Esophagus squamous epithelium (tissue), 5 donors: Measurements from ENCODE around the gene LRRC56. TPM values are rescaled to one million over a fixed set of nuclear protein-coding genes. Genes with fewer than 3 reads are reported as not detected.
A peak's percentile ranks its signal among the peaks of the same experiment; 100 is the strongest.

ENCODE experiments used
- DNase-seq: peaks from one replicate; lab custom pipeline; 2025; lab: John Stamatoyannopoulos, UW
- H3K27ac ChIP-seq, 4 donors: fragments of 200-600 bp; sonication (generic); one replicate each; pipeline ENCODE4 v1.5.1; 2016 to 2019; ENCODE audit warnings: mild to moderate bottlenecking in 1 of 4
- H3K27me3 ChIP-seq, 4 donors: fragments of 200-600 bp; sonication (generic); 1 replicate in 3 of 4; 2 replicates in 1 of 4; pipeline versions ENCODE4 v1.5.1 to v1.6.0; 2017 to 2021; ENCODE audit warnings: antibody characterized with exemption in 1 of 4
- H3K36me3 ChIP-seq, 3 donors: fragments of 200-600 bp; sonication (generic); one replicate each; pipeline ENCODE4 v1.5.1; 2016 to 2019
- H3K4me1 ChIP-seq, 3 donors: fragments of 200-600 bp; sonication (generic); one replicate each; pipeline ENCODE4 v1.5.1; 2017 to 2019
- H3K4me3 ChIP-seq, 4 donors: fragments of 200-600 bp; sonication (generic); 1 replicate in 3 of 4; 2 replicates in 1 of 4; pipeline ENCODE4 v1.5.1; 2016 to 2019; ENCODE audit warnings: mild to moderate bottlenecking in 2 of 4, moderate library complexity in 1 of 4
- H3K9me3 ChIP-seq, 3 donors: fragments of 200-600 bp; sonication (generic); one replicate each; pipeline ENCODE4 v1.5.1; 2016 to 2019
- POLR2A ChIP-seq, 4 donors: fragments of 450-650 bp; IDR thresholded peaks; one replicate each; pipeline ENCODE4 v1.6.1; 2017; ENCODE audit warnings: antibody characterized with exemption in 4 of 4, mild to moderate bottlenecking in 4 of 4, moderate library complexity in 3 of 4
- WGBS, 2 donors: methylation state at CpG; one replicate each; pipeline ENCODE4 v1.1.5; 2018; 5-methylcytosine and 5-hydroxymethylcytosine counted together
- intact Hi-C: fragments of 100-400 bp; cut with DNase I; formaldehyde crosslinking; loops from one replicate; pipeline ENCODE4 v1.15.0; 2022
- total RNA-seq, 4 donors: library from RNA; depleted of rRNA; stranded (reverse); fragments of >200 nt; gene quantifications; one replicate each; pipeline ENCODE4 v1.1.0, GENCODE V29; 2016
- TF ChIP-seq, protein P1 (sequence below), 6 experiments: fragments of 450-650 bp in 4 of 6; fragments of 200-600 bp in 2 of 6; sonication (generic) in 2 of 6; IDR thresholded peaks; one replicate each; pipeline ENCODE4 v1.5.1; 2016 to 2019; ENCODE audit warnings: antibody characterized with exemption in 6 of 6, mild to moderate bottlenecking in 4 of 6, moderate library complexity in 4 of 6
- donor health status: DM: yes; HTN: yes; CAD: no.

Gene LRRC56
- total RNA-seq, 4 donors from 2014 or later, result 0.35 to 2.3 (median 1.2) TPM

DNA sequence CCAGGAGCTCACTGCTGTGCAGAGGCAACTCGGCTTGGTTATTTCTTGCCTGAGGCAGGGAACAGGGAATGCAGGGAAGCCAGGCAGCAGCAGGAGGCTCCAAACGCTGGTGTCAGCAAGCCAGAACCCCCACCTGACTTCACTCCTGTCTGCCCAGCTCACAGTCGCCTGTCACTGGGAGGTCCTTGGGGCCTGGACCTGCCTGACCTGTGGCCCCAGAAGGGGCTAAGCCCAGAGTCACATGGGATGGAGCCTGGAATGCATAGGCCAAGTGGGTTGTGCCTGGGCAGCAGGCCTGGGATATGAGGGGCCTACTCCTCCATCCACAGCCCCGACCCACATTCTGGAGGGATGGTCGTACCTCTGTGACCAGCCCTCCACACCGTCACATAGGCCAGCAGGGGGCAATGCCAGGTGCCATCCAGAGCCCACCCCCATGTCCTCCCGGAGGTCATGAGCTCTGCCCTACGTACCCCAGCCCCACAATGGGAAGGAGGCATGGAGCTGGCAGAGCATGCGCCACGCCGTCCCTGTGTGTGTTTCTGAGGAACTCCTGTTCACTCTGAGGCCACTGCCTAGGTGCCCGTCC, 28.7 kb downstream of the LRRC56 start:
- peak overlapping the region in 1 of 4 donors; percentile 67 for H3K4me3 ChIP-seq
- DNase-seq, result no peak
- peaks cover 19 to 81% (median 24%) of the 10 kb centered on the region in 3 donors for H3K4me1 ChIP-seq
- intact Hi-C loops, result loop anchor here (5.0 kb wide), 1 partner anchor 51 kb away; the partner anchor contains the start of gene IRF7
- no peaks in the 10 kb centered on the region for H3K27me3 ChIP-seq
- no peaks in the 10 kb centered on the region for H3K9me3 ChIP-seq
- peaks cover 0 to 22% (median 0%) of the 10 kb centered on the region in 3 donors for H3K36me3 ChIP-seq
- no peak for TF ChIP-seq POLR2A (IDR thresholded peaks at IDR 0.05)
- TF ChIP-seq, protein P1, sequence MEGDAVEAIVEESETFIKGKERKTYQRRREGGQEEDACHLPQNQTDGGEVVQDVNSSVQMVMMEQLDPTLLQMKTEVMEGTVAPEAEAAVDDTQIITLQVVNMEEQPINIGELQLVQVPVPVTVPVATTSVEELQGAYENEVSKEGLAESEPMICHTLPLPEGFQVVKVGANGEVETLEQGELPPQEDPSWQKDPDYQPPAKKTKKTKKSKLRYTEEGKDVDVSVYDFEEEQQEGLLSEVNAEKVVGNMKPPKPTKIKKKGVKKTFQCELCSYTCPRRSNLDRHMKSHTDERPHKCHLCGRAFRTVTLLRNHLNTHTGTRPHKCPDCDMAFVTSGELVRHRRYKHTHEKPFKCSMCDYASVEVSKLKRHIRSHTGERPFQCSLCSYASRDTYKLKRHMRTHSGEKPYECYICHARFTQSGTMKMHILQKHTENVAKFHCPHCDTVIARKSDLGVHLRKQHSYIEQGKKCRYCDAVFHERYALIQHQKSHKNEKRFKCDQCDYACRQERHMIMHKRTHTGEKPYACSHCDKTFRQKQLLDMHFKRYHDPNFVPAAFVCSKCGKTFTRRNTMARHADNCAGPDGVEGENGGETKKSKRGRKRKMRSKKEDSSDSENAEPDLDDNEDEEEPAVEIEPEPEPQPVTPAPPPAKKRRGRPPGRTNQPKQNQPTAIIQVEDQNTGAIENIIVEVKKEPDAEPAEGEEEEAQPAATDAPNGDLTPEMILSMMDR (IDR thresholded peaks at IDR 0.05), result no peak
- peak overlapping the region in 3 of 4 donors; percentile 14 to 96 (median 88) for H3K27ac ChIP-seq
- WGBS, 2 donors, result 65 to 72% methylated on average over 4 to 6 of the region's 12 CpGs

DNA sequence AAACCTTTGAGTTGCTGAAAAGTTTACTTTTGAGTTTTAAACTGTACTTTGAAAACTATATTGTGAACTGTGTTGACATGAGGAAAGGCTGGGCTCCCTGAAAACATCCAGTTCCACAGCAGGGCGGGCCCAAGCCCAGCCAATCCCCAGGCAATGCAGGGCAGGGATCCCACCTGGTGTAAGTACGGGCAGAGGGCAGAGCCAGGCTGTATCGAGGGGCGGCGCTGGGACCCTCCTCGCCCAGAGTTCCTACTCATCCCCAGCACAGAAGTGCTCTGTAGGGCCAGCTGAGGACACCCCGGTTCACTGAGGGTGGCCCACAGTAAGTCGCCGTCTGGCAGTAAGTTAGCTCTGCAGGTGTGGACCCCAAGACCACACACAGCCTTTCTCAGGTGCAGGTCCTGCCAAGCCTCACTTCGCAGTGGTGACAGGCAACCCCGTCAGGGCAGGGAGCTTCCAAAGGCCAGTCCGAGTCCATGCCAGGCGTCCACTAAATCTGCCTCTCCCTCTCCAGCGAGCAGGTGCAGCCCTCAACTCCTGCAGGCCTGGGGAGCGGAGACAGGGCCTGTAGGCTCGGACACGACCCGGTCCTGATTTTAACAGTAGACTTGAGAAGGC, 29.8 kb downstream of the LRRC56 start:
- DNase-seq, result no peak
- Histone ChIP-seq H3K4me1 (peaks cover 11 to 70% (median 16%) of the 10 kb centered on the region in 3 donors), H3K27me3 (no peaks in the 10 kb centered on the region), H3K36me3 (peaks cover 0 to 20% (median 0%) of the 10 kb centered on the region in 3 donors), H3K9me3 (no peaks in the 10 kb centered on the region), H3K4me3 (peak overlapping the region; percentile 65 to 90 (median 66)), H3K27ac (peak overlapping the region; percentile 88 to 96 (median 94))
- TF ChIP-seq, protein P1 (IDR thresholded peaks at IDR 0.05), result no peak
- no peak for TF ChIP-seq POLR2A (IDR thresholded peaks at IDR 0.05)
- intact Hi-C loops, result loop anchor here (5.0 kb wide), 1 partner anchor 50 kb away; the partner anchor contains the start of gene IRF7
- WGBS, 2 donors, result 88 to 89% methylated on average over 4 to 5 of the region's 18 CpGs

GRCh38 chr11:567629-568292, 30.4 kb downstream of the LRRC56 start:
- Histone ChIP-seq H3K27me3 (no peaks in the 10 kb centered on the region), H3K4me1 (peaks cover 10 to 64% (median 11%) of the 10 kb centered on the region in 3 donors), H3K27ac (peak overlapping the region; percentile 88 to 96 (median 94)), H3K9me3 (no peaks in the 10 kb centered on the region), H3K36me3 (peaks cover 0 to 14% (median 0%) of the 10 kb centered on the region in 3 donors), H3K4me3 (peak overlapping the region; percentile 65 to 90 (median 66))
- DNase-seq, result no peak
- 49 to 52% methylated on average over 4 to 9 of the region's 41 CpGs for WGBS, 2 donors
- no peak for TF ChIP-seq POLR2A (IDR thresholded peaks at IDR 0.05)
- TF ChIP-seq, protein P1 (IDR thresholded peaks at IDR 0.05), result no peak
- intact Hi-C loops, result loop anchor here (5.0 kb wide), 1 partner anchor 50 kb away; the partner anchor contains the start of gene IRF7

DNA sequence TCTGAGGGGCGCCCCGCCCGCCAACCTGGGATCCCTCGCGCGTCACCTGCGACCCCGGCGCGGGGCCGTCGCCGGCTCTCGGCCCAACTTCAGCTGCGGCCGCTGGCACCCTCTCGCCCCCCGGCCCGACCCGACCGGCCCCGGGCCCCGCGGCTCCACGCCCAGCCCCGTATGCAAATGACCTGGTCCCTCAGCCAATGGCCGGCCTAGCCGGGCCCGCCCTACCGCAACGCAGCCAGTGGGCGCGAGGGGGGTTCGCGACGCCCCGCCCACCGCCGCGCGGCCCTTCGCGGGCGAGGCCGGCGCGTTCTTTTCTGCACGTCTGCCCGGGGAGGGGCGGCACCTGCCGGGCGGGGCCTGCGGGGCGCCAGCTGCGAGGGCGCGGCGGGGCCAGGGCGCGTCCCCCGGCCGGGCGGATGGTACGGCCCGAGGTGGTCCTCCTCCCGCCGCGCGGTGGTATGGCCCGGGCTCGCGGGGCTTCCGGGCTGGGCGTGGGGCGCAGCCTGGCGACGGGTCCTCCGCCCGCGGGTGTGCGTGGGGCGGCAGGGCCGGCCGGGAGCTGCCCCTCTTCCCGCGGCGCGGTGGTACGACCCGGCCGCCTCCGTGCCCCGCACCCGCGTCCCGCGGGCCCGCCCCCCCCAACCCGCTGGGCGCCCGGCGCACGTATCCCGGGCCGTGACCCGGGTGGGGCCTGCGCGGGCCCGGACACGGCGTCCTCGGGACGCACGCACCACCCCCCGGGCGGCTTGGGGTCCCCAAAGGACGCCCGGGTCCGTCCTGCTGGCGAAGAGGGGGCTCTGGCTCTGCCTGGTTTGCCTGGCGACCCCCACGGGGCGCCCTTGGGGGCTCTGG, 31.2 kb downstream of the LRRC56 start:
- no peak for DNase-seq
- Histone ChIP-seq H3K36me3 (peaks cover 0 to 6% (median 0%) of the 10 kb centered on the region in 3 donors), H3K4me1 (peaks cover 10 to 56% (median 11%) of the 10 kb centered on the region in 3 donors), H3K4me3 (peak overlapping the region; percentile 65 to 90 (median 66)), H3K27me3 (no peaks in the 10 kb centered on the region), H3K27ac (peak overlapping the region; percentile 93 to 96 (median 96)), H3K9me3 (no peaks in the 10 kb centered on the region)
- intact Hi-C loops, result loop anchor here (5.0 kb wide), 1 partner anchor 49 kb away; the partner anchor contains the start of gene IRF7
- TF ChIP-seq, protein P1 (IDR thresholded peaks at IDR 0.05), result peak in 3 of 6 experiments; percentile 1 to 14 (median 10)
- TF ChIP-seq POLR2A (IDR thresholded peaks at IDR 0.05), result peak in 3 of 4 donors; percentile 47 to 73 (median 72)
- WGBS, 2 donors, result 0% methylated on average over 6 of the region's 123 CpGs; no CpG with 5 or more reads in 1 of the 2 donors
